Duodenal mucosa (tissue), 2 donors: ENCODE results near the gene DNAH14.

Source experiments
- H3K27ac ChIP-seq: one replicate; pipeline ENCODE4 v1.7.0; 2013; ENCODE audit warnings: low read depth, low read length
- H3K27me3 ChIP-seq, 2 donors: one replicate each; pipeline ENCODE4 v1.7.0; 2013; ENCODE audit warnings: low read length in 2 of 2, control low read depth in 1 of 2; ENCODE audit not compliant: insufficient read depth in 2 of 2, control insufficient read depth in 1 of 2
- H3K36me3 ChIP-seq, 2 donors: one replicate each; pipeline ENCODE4 v1.7.0; 2013; ENCODE audit warnings: low read length in 2 of 2, control low read depth in 1 of 2; ENCODE audit not compliant: insufficient read depth in 2 of 2, control insufficient read depth in 1 of 2
- H3K4me1 ChIP-seq, 2 donors: one replicate each; pipeline ENCODE4 v1.7.0; 2013; ENCODE audit warnings: low read length in 2 of 2, control low read depth in 1 of 2; ENCODE audit not compliant: insufficient read depth in 2 of 2, control insufficient read depth in 1 of 2
- H3K4me3 ChIP-seq, 2 donors: one replicate each; pipeline ENCODE4 v1.7.0; 2013; ENCODE audit warnings: low read length in 2 of 2, low read depth in 1 of 2
- H3K9ac ChIP-seq, 2 donors: one replicate each; pipeline ENCODE4 v1.7.0; 2013; ENCODE audit warnings: low read length in 2 of 2, low read depth in 1 of 2
- H3K9me3 ChIP-seq, 2 donors: one replicate each; pipeline ENCODE4 v1.7.0; 2013; ENCODE audit warnings: low read length in 2 of 2, control low read depth in 1 of 2; ENCODE audit not compliant: control insufficient read depth in 1 of 2

The DNAH14 gene

GRCh38 chr1:225348400-225348799 lies 418.9 kb downstream of the DNAH14 start:
- Histone ChIP-seq H3K27ac (no peak overlapping the region), H3K9me3 (peaks cover 0 to 3% of the 10 kb centered on the region in 2 donors), H3K4me3 (no peak overlapping the region)

GRCh38 chr1:225349826-225350225 lies 420.4 kb downstream of the DNAH14 start:
- no peaks in the 10 kb centered on the region for H3K27me3 ChIP-seq
- no peak overlapping the region for H3K27ac ChIP-seq
- peaks cover 0 to 3% of the 10 kb centered on the region in 2 donors for H3K9me3 ChIP-seq
- no peak overlapping the region for H3K4me3 ChIP-seq
- no peak overlapping the region for H3K9ac ChIP-seq
- H3K36me3 ChIP-seq, result no peaks in the 10 kb centered on the region
- no peaks in the 10 kb centered on the region for H3K4me1 ChIP-seq

More at GRCh38 chr1:225348400-225348799, 418.9 kb downstream of the DNAH14 start:
- no peaks in the 10 kb centered on the region for H3K4me1 ChIP-seq
- H3K36me3 ChIP-seq, result no peaks in the 10 kb centered on the region
- no peaks in the 10 kb centered on the region for H3K27me3 ChIP-seq
- no peak overlapping the region for H3K9ac ChIP-seq

DNA sequence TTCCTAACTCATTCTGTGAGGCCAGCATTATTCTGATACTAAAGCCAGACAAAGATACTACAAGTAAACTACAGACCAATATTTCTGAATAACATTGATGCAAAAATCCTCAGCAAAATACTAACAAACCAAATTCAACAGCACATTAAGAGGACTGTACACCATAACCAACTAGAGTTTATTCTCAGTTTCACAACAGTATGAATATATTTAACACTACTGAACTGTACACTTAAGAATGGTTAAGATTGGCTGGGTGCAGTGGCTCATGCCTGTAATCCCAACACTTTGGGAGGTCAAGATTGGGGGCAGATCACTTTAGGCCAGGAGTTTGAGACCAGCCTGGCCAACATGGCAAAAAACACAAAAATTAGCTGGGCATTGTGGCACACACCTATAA lies 421.4 kb downstream of the DNAH14 start:
- H3K4me1 ChIP-seq, result no peaks in the 10 kb centered on the region
- H3K27me3 ChIP-seq, result no peaks in the 10 kb centered on the region
- H3K9ac ChIP-seq, result no peak overlapping the region
- H3K9me3 ChIP-seq, result peaks cover 0 to 3% of the 10 kb centered on the region in 2 donors
- H3K27ac ChIP-seq, result no peak overlapping the region
- no peaks in the 10 kb centered on the region for H3K36me3 ChIP-seq
- no peak overlapping the region for H3K4me3 ChIP-seq

GRCh38 chr1:225354906-225355305 lies 425.4 kb downstream of the DNAH14 start:
- Histone ChIP-seq H3K4me3 (no peak overlapping the region), H3K27ac (no peak overlapping the region), H3K27me3 (peaks cover 0 to 1% of the 10 kb centered on the region in 2 donors), H3K9me3 (no peaks in the 10 kb centered on the region), H3K36me3 (no peaks in the 10 kb centered on the region), H3K9ac (no peak overlapping the region), H3K4me1 (no peaks in the 10 kb centered on the region)

- H3K4me3 ChIP-seq, result no peak overlapping the region
- H3K27ac ChIP-seq, result no peak overlapping the region
- no peaks in the 10 kb centered on the region for H3K4me1 ChIP-seq
- no peak overlapping the region for H3K9ac ChIP-seq
- H3K36me3 ChIP-seq, result no peaks in the 10 kb centered on the region
- H3K9me3 ChIP-seq, result no peaks in the 10 kb centered on the region
- peaks cover 0 to 2% of the 10 kb centered on the region in 2 donors for H3K27me3 ChIP-seq
These were observed 426.4 kb downstream of the DNAH14 start for GRCh38 chr1:225355863-225356262.

GRCh38 chr1:225360119-225360518 lies 430.6 kb downstream of the DNAH14 start:
- H3K27ac ChIP-seq, result no peak overlapping the region

GRCh38 chr1:225361176-225361575 lies 431.7 kb downstream of the DNAH14 start:
- Histone ChIP-seq H3K9ac (no peak overlapping the region), H3K4me3 (no peak overlapping the region), H3K27ac (no peak overlapping the region), H3K36me3 (no peaks in the 10 kb centered on the region), H3K9me3 (no peaks in the 10 kb centered on the region), H3K27me3 (peaks cover 0 to 2% of the 10 kb centered on the region in 2 donors), H3K4me1 (no peaks in the 10 kb centered on the region)

More at GRCh38 chr1:225360119-225360518, 430.6 kb downstream of the DNAH14 start:
- no peaks in the 10 kb centered on the region for H3K9me3 ChIP-seq
- no peaks in the 10 kb centered on the region for H3K36me3 ChIP-seq
- H3K4me3 ChIP-seq, result no peak overlapping the region
- peaks cover 0 to 2% of the 10 kb centered on the region in 2 donors for H3K27me3 ChIP-seq
- no peak overlapping the region for H3K9ac ChIP-seq
- H3K4me1 ChIP-seq, result no peaks in the 10 kb centered on the region

DNA sequence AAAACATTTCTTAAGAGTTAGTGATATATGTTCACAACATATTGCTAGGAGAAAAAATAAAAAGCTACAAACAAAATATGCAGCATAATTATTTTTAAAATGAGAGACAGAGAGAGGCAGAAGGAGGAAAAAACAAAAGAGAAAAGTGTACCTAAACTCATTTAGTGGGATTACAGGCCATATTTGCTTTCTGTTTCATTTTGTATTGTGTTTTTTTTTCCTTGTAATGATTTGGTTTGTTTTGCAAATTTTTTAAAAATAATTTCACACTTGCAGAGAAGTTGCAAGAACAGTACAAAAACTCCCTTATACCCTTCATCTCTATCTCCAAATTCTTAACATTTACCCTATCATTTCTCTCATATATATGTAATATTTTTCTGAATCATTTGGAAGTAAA lies 433.3 kb downstream of the DNAH14 start:
- Histone ChIP-seq H3K9ac (no peak overlapping the region), H3K27me3 (peaks cover 0 to 2% of the 10 kb centered on the region in 2 donors), H3K4me3 (no peak overlapping the region), H3K9me3 (no peaks in the 10 kb centered on the region), H3K4me1 (no peaks in the 10 kb centered on the region), H3K36me3 (no peaks in the 10 kb centered on the region), H3K27ac (no peak overlapping the region)

DNA sequence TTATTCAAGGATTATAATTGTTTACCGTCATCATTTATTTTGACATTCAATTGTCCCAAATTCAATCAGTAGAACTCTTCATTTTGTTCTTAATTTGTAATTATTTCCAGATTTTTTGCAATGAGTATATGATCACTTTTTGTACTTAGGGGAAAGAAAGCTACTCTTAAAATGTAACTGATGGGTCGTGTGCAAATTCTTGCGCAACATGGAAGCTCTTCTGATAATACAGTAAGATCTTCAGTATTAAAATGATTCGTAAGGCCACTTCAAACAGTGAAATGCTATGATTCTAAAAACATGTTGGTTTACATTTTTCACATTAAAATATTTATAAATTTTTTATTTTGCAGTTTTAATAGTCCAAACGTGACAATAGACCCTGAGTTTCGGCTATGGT lies 435.0 kb downstream of the DNAH14 start:
- H3K4me3 ChIP-seq, result no peak overlapping the region
- H3K27ac ChIP-seq, result no peak overlapping the region
- peaks cover 0 to 2% of the 10 kb centered on the region in 2 donors for H3K27me3 ChIP-seq
- no peak overlapping the region for H3K9ac ChIP-seq
- no peaks in the 10 kb centered on the region for H3K36me3 ChIP-seq
- no peaks in the 10 kb centered on the region for H3K9me3 ChIP-seq
- H3K4me1 ChIP-seq, result no peaks in the 10 kb centered on the region

DNA sequence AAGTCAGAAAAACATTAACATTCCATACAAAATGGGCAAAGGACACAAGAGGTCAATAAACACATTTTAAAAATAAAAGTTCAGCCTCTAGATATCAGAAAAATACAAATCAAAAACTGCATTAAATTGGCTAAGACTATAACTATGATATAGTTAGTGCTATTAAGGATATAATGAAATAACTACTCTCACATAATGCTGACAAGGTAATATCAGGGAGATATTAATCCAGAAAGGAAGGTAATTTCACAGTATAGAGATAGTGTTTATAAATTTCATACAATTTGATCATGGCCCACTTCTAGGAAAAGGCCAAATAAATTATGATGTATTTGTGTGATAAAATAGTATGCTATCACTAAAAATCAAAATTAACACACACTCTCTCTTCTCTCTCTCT lies 436.5 kb downstream of the DNAH14 start:
- H3K27me3 ChIP-seq, result no peaks in the 10 kb centered on the region
- no peak overlapping the region for H3K4me3 ChIP-seq
- H3K27ac ChIP-seq, result no peak overlapping the region

GRCh38 chr1:225366552-225366951 lies 437.1 kb downstream of the DNAH14 start:
- Histone ChIP-seq H3K4me1 (no peaks in the 10 kb centered on the region), H3K27ac (no peak overlapping the region), H3K36me3 (no peaks in the 10 kb centered on the region), H3K9ac (no peak overlapping the region), H3K4me3 (no peak overlapping the region), H3K27me3 (no peaks in the 10 kb centered on the region), H3K9me3 (no peaks in the 10 kb centered on the region)

More for the DNA sequence above, 436.5 kb downstream of the DNAH14 start:
- no peaks in the 10 kb centered on the region for H3K9me3 ChIP-seq
- H3K9ac ChIP-seq, result no peak overlapping the region
- no peaks in the 10 kb centered on the region for H3K4me1 ChIP-seq
- no peaks in the 10 kb centered on the region for H3K36me3 ChIP-seq
